SJSA1 (cell line): ENCODE data around the gene PTPRM. TPM values are rescaled to one million over a fixed set of nuclear protein-coding genes. Genes with fewer than 3 reads are reported as not detected.
A peak's percentile ranks its signal among the peaks of the same experiment; 100 is the strongest.

ENCODE experiments used
- DNase-seq, 2 experiments: peaks; one replicate each; pipeline ENCODE4 v3.0.0-alpha.2; 2015 to 2020; ENCODE audit warnings: low spot score in 2 of 2, low read depth in 1 of 2
- H3K27ac ChIP-seq: fragments of 250-450 bp; sonication (Bioruptor Pico); 2 replicates; pipeline ENCODE4 v1.5.1; 2020; ENCODE audit warnings: mild to moderate bottlenecking, moderate library complexity
- H3K27me3 ChIP-seq: fragments of 250-450 bp; sonication (Bioruptor Pico); replicated peaks from 2 replicates; pipeline ENCODE4 v1.5.1; 2020; ENCODE audit warnings: mild to moderate bottlenecking, moderate library complexity
- H3K36me3 ChIP-seq: fragments of 250-450 bp; sonication (Bioruptor Pico); 2 replicates; pipeline ENCODE4 v1.5.1; 2020; ENCODE audit warnings: mild to moderate bottlenecking
- H3K4me1 ChIP-seq: fragments of 250-450 bp; sonication (Bioruptor Pico); replicated peaks from 2 replicates; pipeline ENCODE4 v1.6.1; 2021; ENCODE audit warnings: mild to moderate bottlenecking
- H3K4me3 ChIP-seq: fragments of 250-450 bp; sonication (Bioruptor Pico); 2 replicates; pipeline ENCODE4 v1.5.1; 2020; ENCODE audit warnings: mild to moderate bottlenecking
- H3K9me3 ChIP-seq: fragments of 250-450 bp; sonication (Bioruptor Pico); replicated peaks from 2 replicates; pipeline ENCODE4 v1.5.1; 2020; ENCODE audit warnings: mild to moderate bottlenecking
- total RNA-seq: library from RNA; depleted of rRNA; stranded (reverse); fragments of >200 nt; shearing (Covaris generic); gene quantifications from 2 replicates; pipeline ENCODE4 v1.2.3, GENCODE V29; 2014

PTPRM gene
- total RNA-seq, 1 experiment from 2014 or later = 68.3 TPM

- Histone ChIP-seq H3K27ac (no peak overlapping the region), H3K9me3 (no peaks in the 10 kb centered on the region), H3K27me3 (no peaks in the 10 kb centered on the region), H3K4me3 (no peak overlapping the region), H3K36me3 (no peaks in the 10 kb centered on the region; the same call in 1 of the 2 replicates), H3K4me1 (peaks cover 58% of the 10 kb centered on the region)
- no peak for DNase-seq
Measured at GRCh38 chr18:8121101-8121500, 554.0 kb downstream of the PTPRM start.

GRCh38 chr18:8121942-8122480 lies 554.9 kb downstream of the PTPRM start:
- DNase-seq = peak; percentile 52 to 54
- H3K27ac ChIP-seq = peak overlapping the region; percentile 31
- H3K4me3 ChIP-seq = no peak overlapping the region
- no peaks in the 10 kb centered on the region for H3K9me3 ChIP-seq
- H3K36me3 ChIP-seq = no peaks in the 10 kb centered on the region; the same call in 1 of the 2 replicates
- no peaks in the 10 kb centered on the region for H3K27me3 ChIP-seq
- peaks cover 53% of the 10 kb centered on the region for H3K4me1 ChIP-seq

GRCh38 chr18:8124232-8125146 lies 557.4 kb downstream of the PTPRM start:
- H3K27me3 ChIP-seq = no peaks in the 10 kb centered on the region

DNA sequence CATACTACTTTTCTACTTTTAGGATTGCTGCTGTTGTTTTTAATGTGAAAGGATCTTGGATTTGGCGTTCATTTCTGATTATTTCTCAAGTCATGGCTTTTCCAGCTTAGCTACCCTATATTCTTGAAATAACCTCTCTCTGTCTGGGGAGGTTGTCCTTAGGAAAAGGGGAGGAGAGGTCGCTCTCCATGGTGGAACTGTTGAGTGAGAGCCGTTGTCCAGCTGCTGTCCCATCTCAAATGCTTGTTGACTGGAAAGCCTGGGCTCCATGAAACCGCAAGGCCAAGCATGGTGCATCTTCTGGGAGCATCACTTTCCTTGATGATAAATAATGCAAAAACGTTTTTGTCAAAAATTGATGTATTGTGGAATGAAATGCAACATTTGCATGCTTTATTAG lies 563.0 kb downstream of the PTPRM start:
- Histone ChIP-seq H3K4me3 (no peak overlapping the region), H3K4me1 (peaks cover 10% of the 10 kb centered on the region), H3K27ac (no peak overlapping the region), H3K27me3 (no peaks in the 10 kb centered on the region), H3K36me3 (no peaks in the 10 kb centered on the region), H3K9me3 (no peaks in the 10 kb centered on the region)
- no peak for DNase-seq

More at GRCh38 chr18:8124232-8125146, 557.4 kb downstream of the PTPRM start:
- Histone ChIP-seq H3K4me3 (no peak overlapping the region), H3K4me1 (peaks cover 51% of the 10 kb centered on the region), H3K27ac (peak overlapping the region; percentile 90), H3K36me3 (no peaks in the 10 kb centered on the region; the same call in 1 of the 2 replicates), H3K9me3 (no peaks in the 10 kb centered on the region)
- DNase-seq = peak in 1 of 2 experiments; percentile 72

DNA sequence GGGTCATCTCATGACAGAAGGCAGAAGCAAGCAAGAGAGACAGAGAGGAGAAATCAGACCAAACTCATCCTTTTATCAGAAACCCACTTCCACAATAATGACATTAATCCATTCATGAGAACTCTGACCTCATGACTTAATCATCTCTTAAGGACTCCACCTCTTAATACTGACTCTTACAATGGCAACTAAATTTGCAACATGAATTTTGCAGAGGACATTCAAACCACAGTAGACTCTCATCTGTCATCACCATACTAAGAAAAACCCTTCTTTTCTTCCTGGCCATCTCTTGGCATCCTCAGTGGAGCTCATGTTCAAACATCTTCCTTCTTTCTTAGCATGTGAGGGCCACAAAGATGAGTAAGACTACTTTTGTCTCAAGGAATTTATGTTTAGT lies 565.9 kb downstream of the PTPRM start:
- H3K9me3 ChIP-seq = no peaks in the 10 kb centered on the region
- no peak overlapping the region for H3K4me3 ChIP-seq
- no peak for DNase-seq
- no peak overlapping the region for H3K27ac ChIP-seq
- no peaks in the 10 kb centered on the region for H3K4me1 ChIP-seq
- H3K36me3 ChIP-seq = no peaks in the 10 kb centered on the region
- H3K27me3 ChIP-seq = no peaks in the 10 kb centered on the region

- Histone ChIP-seq H3K27ac (no peak overlapping the region), H3K36me3 (no peaks in the 10 kb centered on the region), H3K9me3 (no peaks in the 10 kb centered on the region), H3K4me1 (no peaks in the 10 kb centered on the region), H3K27me3 (no peaks in the 10 kb centered on the region), H3K4me3 (no peak overlapping the region)
- no peak for DNase-seq
Measured at GRCh38 chr18:8133888-8134287, 566.8 kb downstream of the PTPRM start.

DNA sequence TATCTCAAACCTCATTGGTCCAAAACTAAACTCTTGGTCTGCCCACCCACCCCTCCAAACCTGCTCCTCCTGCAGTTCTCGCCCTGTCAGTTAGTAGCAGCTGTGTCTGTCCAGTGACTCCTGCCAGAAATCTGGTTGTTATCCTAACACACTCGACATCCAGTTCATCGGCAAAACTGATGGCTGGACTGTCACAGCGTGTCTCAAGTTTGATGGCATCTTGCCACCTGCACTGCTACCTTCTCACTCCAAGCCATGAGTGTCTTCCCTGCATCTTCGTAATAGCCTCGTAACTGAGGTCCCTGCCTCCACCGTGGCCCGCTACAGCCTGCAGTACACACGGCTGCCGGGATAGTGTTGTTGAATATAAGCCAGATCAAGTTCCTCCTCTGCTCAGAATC lies 572.0 kb downstream of the PTPRM start:
- Histone ChIP-seq H3K27ac (no peak overlapping the region), H3K36me3 (no peaks in the 10 kb centered on the region), H3K27me3 (no peaks in the 10 kb centered on the region), H3K9me3 (no peaks in the 10 kb centered on the region), H3K4me1 (peaks cover 30% of the 10 kb centered on the region), H3K4me3 (no peak overlapping the region)
- DNase-seq = no peak

GRCh38 chr18:8139891-8140406 lies 572.8 kb downstream of the PTPRM start:
- Histone ChIP-seq H3K9me3 (no peaks in the 10 kb centered on the region), H3K4me1 (peaks cover 30% of the 10 kb centered on the region), H3K36me3 (no peaks in the 10 kb centered on the region; the same call in 1 of the 2 replicates), H3K27me3 (no peaks in the 10 kb centered on the region), H3K27ac (0 out of 2 replicates have a peak overlapping the region, but pooled peaks have one; percentile 14), H3K4me3 (no peak overlapping the region)
- DNase-seq = no peak

DNA sequence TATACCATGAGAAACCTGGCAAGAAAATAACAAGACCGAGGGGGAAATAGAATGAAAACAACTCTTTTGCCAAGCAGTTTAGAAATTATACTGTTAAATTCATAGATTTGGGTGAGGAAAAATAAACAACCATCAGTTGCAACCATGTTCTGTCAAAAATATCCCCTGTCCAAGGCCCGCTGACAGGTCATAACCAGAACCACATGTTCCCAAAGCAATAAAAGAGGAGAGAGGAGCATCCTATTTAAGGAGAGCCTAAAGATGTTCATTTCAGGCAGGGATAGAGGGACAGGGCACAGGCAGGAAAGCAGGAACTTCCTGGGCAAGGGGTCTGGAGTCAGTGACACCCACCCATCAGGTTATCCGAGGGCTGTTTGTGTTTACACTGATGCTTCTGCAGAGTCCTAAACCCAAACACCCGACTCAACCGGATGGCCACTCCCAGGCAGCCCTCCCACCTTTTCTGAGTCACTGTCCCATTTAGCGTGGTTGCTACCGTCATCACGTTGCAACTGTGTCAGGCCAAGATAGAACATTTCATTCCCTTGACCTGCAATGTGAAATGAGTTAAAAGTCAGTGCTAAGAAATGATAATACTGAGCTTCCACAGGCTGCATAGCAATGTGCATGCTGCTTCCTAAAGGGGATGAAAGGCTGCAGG lies 573.9 kb downstream of the PTPRM start:
- peak; percentile 56 to 67 for DNase-seq
- H3K4me3 ChIP-seq = no peak overlapping the region
- no peaks in the 10 kb centered on the region for H3K27me3 ChIP-seq
- peak overlapping the region; percentile 56 for H3K27ac ChIP-seq
- H3K36me3 ChIP-seq = peaks cover 4% of the 10 kb centered on the region; the same call in 1 of the 2 replicates
- H3K4me1 ChIP-seq = peaks cover 30% of the 10 kb centered on the region
- no peaks in the 10 kb centered on the region for H3K9me3 ChIP-seq

- Histone ChIP-seq H3K4me1 (peaks cover 30% of the 10 kb centered on the region), H3K4me3 (no peak overlapping the region), H3K9me3 (no peaks in the 10 kb centered on the region), H3K27ac (peak overlapping the region; percentile 56), H3K36me3 (peaks cover 4% of the 10 kb centered on the region; the same call in 1 of the 2 replicates), H3K27me3 (no peaks in the 10 kb centered on the region)
- DNase-seq = no peak
Measured at GRCh38 chr18:8142131-8142711, 575.1 kb downstream of the PTPRM start.

GRCh38 chr18:8142932-8143331 lies 575.8 kb downstream of the PTPRM start:
- H3K27ac ChIP-seq = peak overlapping the region; percentile 56; the same call in 1 of the 2 replicates
- H3K4me1 ChIP-seq = peaks cover 30% of the 10 kb centered on the region
- H3K9me3 ChIP-seq = no peaks in the 10 kb centered on the region
- DNase-seq = no peak
- H3K36me3 ChIP-seq = peaks cover 4% of the 10 kb centered on the region; the same call in 1 of the 2 replicates
- H3K27me3 ChIP-seq = no peaks in the 10 kb centered on the region
- no peak overlapping the region for H3K4me3 ChIP-seq

DNA sequence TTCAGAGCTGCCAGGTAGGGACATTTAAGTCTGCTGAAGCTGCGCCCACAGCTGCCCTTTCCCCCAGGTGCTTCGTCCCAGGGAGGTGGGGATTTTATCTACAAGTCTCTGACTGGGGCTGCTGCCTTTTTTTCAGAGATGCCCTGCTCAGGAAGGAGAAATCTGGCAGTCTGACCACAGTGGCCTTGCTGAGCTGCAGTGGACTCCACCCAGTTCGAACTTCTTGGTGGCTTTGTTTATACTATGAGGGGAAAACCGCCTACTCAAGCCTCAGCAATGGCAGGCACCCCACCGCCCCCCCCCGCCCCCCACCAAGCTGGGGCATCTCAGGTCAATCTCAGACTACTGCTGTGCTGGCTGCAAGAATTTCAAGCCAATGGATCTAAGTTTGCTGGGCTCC lies 584.1 kb downstream of the PTPRM start:
- no peaks in the 10 kb centered on the region for H3K27me3 ChIP-seq
- peak; percentile 39 to 54 for DNase-seq
- H3K4me3 ChIP-seq = no peak overlapping the region
- H3K9me3 ChIP-seq = no peaks in the 10 kb centered on the region
- H3K36me3 ChIP-seq = no peaks in the 10 kb centered on the region
- H3K27ac ChIP-seq = no peak overlapping the region
- peaks cover 24% of the 10 kb centered on the region for H3K4me1 ChIP-seq

- H3K9me3 ChIP-seq = no peaks in the 10 kb centered on the region
- H3K36me3 ChIP-seq = no peaks in the 10 kb centered on the region
- no peaks in the 10 kb centered on the region for H3K27me3 ChIP-seq
- DNase-seq = no peak
- no peak overlapping the region for H3K27ac ChIP-seq
- H3K4me1 ChIP-seq = peaks cover 24% of the 10 kb centered on the region
- H3K4me3 ChIP-seq = no peak overlapping the region
Measured at GRCh38 chr18:8153887-8154583, 586.9 kb downstream of the PTPRM start.
